Activated CD8-positive, alpha-beta T cell treated with anti-CD3 and anti-CD28 coated beads for 36 hours (primary cell): ENCODE measurements around the gene SYT6. TPM values are rescaled to one million over a fixed set of nuclear protein-coding genes. Genes with fewer than 3 reads are reported as not detected.

Experiments used
- ATAC-seq: fragments of 200-7000 bp; cut with Tn5 transposase; one replicate; pipeline ENCODE4 v1.10.0; 2021; ENCODE audit warnings: mild to moderate bottlenecking, moderate library complexity
- CTCF ChIA-PET: fragments of 350-600 bp; sonication (Branson Sonifier 250); formaldehyde crosslinking; loops from one replicate; lab custom pipeline; 2021; ENCODE audit warnings: antibody characterized with exemption; lab: Charles Lee
- POLR2A ChIA-PET: fragments of 350-600 bp; sonication (Branson Sonifier 250); formaldehyde crosslinking; loops from one replicate; lab custom pipeline; 2021; ENCODE audit warnings: antibody characterized with exemption; lab: Charles Lee
- DNase-seq: peaks from one replicate; pipeline ENCODE4 v3.0.0-alpha.2; 2020
- H3K27ac Mint-ChIP-seq: one replicate; pipeline ENCODE4 v1.8.0; 2021; ENCODE audit warnings: mild to moderate bottlenecking, mixed read lengths
- H3K27me3 Mint-ChIP-seq: one replicate; pipeline ENCODE4 v1.8.0; 2021; ENCODE audit warnings: mixed read lengths
- H3K36me3 Mint-ChIP-seq: one replicate; pipeline ENCODE4 v1.8.0; 2021; ENCODE audit warnings: low read depth, mixed read lengths
- H3K4me1 Mint-ChIP-seq: one replicate; pipeline ENCODE4 v1.8.0; 2021; ENCODE audit warnings: low read depth, mixed read lengths
- H3K4me3 Mint-ChIP-seq: one replicate; pipeline ENCODE4 v1.8.0; 2021; ENCODE audit warnings: mild to moderate bottlenecking, moderate library complexity, mixed read lengths
- H3K9me3 Mint-ChIP-seq: one replicate; pipeline ENCODE4 v1.8.0; 2021; ENCODE audit warnings: mixed read lengths
- CTCF ChIP-seq: fragments of 200-600 bp; IDR thresholded peaks from one replicate; pipeline ENCODE4 v1.8.0; 2022; ENCODE audit warnings: antibody characterized with exemption, mild to moderate bottlenecking
- intact Hi-C: fragments of 100-400 bp; cut with micrococcal nuclease; formaldehyde crosslinking; loops from one replicate; pipeline ENCODE4 v1.10.0; 2022
- total RNA-seq, 2 experiments: library from RNA; stranded (reverse); gene quantifications; one replicate each; pipeline ENCODE4 v1.2.3, GENCODE V29; 2021

The SYT6 gene
- total RNA-seq, 2 experiments from 2014 or later: not detected

- Mint-ChIP-seq H3K36me3 (no peaks in the 10 kb centered on the region), H3K27me3 (peaks cover 58% of the 10 kb centered on the region), H3K4me1 (peaks cover 11% of the 10 kb centered on the region), H3K9me3 (no peaks in the 10 kb centered on the region), H3K27ac (no peak overlapping the region), H3K4me3 (no peak overlapping the region)
- no peak for ATAC-seq
- intact Hi-C loops: no loop called here
- no peak for TF ChIP-seq CTCF
- POLR2A ChIA-PET: no interaction called here
- CTCF ChIA-PET: no interaction called here
- DNase-seq: no peak
Observed at GRCh38 chr1:114155706-114156105, 2.0 kb upstream of the SYT6 start.

- intact Hi-C loops: no loop called here
- ChIA-PET POLR2A (interaction anchor here (2.0 kb wide), 1 partner anchor 10 kb away, joined by 6 read pairs; no protein-coding TSS in a partner anchor), CTCF (interaction anchor here (1.2 kb wide), 1 partner anchor 128 kb away, joined by 5 read pairs; no protein-coding TSS in a partner anchor)
- TF ChIP-seq CTCF: no peak
- Mint-ChIP-seq H3K27ac (no peak overlapping the region), H3K27me3 (peaks cover 62% of the 10 kb centered on the region), H3K36me3 (no peaks in the 10 kb centered on the region), H3K4me3 (no peak overlapping the region), H3K9me3 (no peaks in the 10 kb centered on the region), H3K4me1 (peaks cover 11% of the 10 kb centered on the region)
- DNase-seq: peak; percentile 42
- peak; percentile 45 for ATAC-seq
Observed at GRCh38 chr1:114154963-114155322, 1.3 kb upstream of the SYT6 start.

- peaks cover 62% of the 10 kb centered on the region for H3K27me3 Mint-ChIP-seq
- POLR2A ChIA-PET: interaction anchor here (1.4 to 2.0 kb wide), 2 partner anchors 10 to 34 kb away, joined by 4 to 6 read pairs; no protein-coding TSS in a partner anchor
- no peaks in the 10 kb centered on the region for H3K9me3 Mint-ChIP-seq
- no peaks in the 10 kb centered on the region for H3K36me3 Mint-ChIP-seq
- peaks cover 11% of the 10 kb centered on the region for H3K4me1 Mint-ChIP-seq
- CTCF ChIA-PET: interaction anchor here (0.7 to 1.3 kb wide), 3 partner anchors 10 to 178 kb away, joined by 3 to 5 read pairs (median 3); no protein-coding TSS in a partner anchor
- H3K27ac Mint-ChIP-seq: no peak overlapping the region
- no peak for TF ChIP-seq CTCF
- DNase-seq: peak; percentile 11
- peak overlapping the region; percentile 37 for H3K4me3 Mint-ChIP-seq
- ATAC-seq: no peak
- intact Hi-C loops: no loop called here
Observed at GRCh38 chr1:114154146-114154962, 685 bp upstream of the SYT6 start.

- Mint-ChIP-seq H3K4me1 (peaks cover 11% of the 10 kb centered on the region), H3K9me3 (no peaks in the 10 kb centered on the region), H3K27ac (no peak overlapping the region), H3K36me3 (no peaks in the 10 kb centered on the region), H3K4me3 (peak overlapping the region; percentile 11), H3K27me3 (peaks cover 59% of the 10 kb centered on the region)
- ATAC-seq (peak; percentile 57), DNase-seq (peak; percentile 15)
- TF ChIP-seq CTCF: no peak
- POLR2A ChIA-PET: interaction anchor here (2.0 kb wide), 1 partner anchor 12 kb away, joined by 6 read pairs; no protein-coding TSS in a partner anchor
- intact Hi-C loops: no loop called here
- CTCF ChIA-PET: interaction anchor here (1.1 to 1.3 kb wide), 2 partner anchors 8 to 195 kb away, joined by 3 to 5 read pairs; no protein-coding TSS in a partner anchor
Observed at GRCh38 chr1:114152508-114153260, 985 bp downstream of the SYT6 start.
